Spleen (tissue), 11 donors: ENCODE data around the gene STAT6. TPM values are rescaled to one million over a fixed set of nuclear protein-coding genes. Genes with fewer than 3 reads are reported as not detected.
A peak's percentile ranks its signal among the peaks of the same experiment; 100 is the strongest.

Source experiments
- DNase-seq: peaks from one replicate; pipeline ENCODE4 v3.0.0-alpha.2; 2020
- H3K27ac ChIP-seq, 8 donors: fragments of 200-600 bp; sonication (generic) in 7 of 8; 1 replicate in 4 of 8; 2 replicates in 4 of 8; pipeline versions ENCODE4 v1.5.0 to v1.8.0; 2016 to 2021; ENCODE audit warnings: inconsistent platforms in 4 of 8, mild to moderate bottlenecking in 4 of 8, moderate library complexity in 1 of 8
- H3K27me3 ChIP-seq, 7 donors: fragments of 200-600 bp; sonication (generic) in 6 of 7; replicated peaks in 1 of 7; 1 replicate in 4 of 7; 2 replicates in 3 of 7; pipeline versions ENCODE4 v1.5.0 to v1.8.0; 2016 to 2021; ENCODE audit warnings: inconsistent platforms in 3 of 7, mild to moderate bottlenecking in 1 of 7
- H3K36me3 ChIP-seq, 6 donors: fragments of 200-600 bp; sonication (generic) in 5 of 6; 1 replicate in 4 of 6; 2 replicates in 2 of 6; pipeline versions ENCODE4 v1.5.0 to v1.8.0; 2016 to 2021; ENCODE audit warnings: inconsistent platforms in 2 of 6
- H3K4me1 ChIP-seq, 6 donors: fragments of 200-600 bp; sonication (generic) in 5 of 6; 1 replicate in 3 of 6; 2 replicates in 3 of 6; pipeline versions ENCODE4 v1.5.0 to v1.8.0; 2016 to 2021; ENCODE audit warnings: inconsistent platforms in 3 of 6
- H3K4me3 ChIP-seq, 8 donors: fragments of 200-600 bp; sonication (generic) in 7 of 8; 1 replicate in 4 of 8; 2 replicates in 4 of 8; pipeline versions ENCODE4 v1.5.0 to v1.8.0; 2016 to 2021; ENCODE audit warnings: inconsistent platforms in 4 of 8, mild to moderate bottlenecking in 4 of 8, moderate library complexity in 2 of 8
- H3K9me3 ChIP-seq, 8 donors: fragments of 200-600 bp; sonication (generic) in 7 of 8; 1 replicate in 4 of 8; 2 replicates in 4 of 8; pipeline versions ENCODE4 v1.5.0 to v1.8.0; 2016 to 2021; ENCODE audit warnings: inconsistent platforms in 4 of 8
- POLR2A ChIP-seq, 3 donors: fragments of 450-650 bp; IDR thresholded peaks; one replicate each; pipeline ENCODE4 v1.5.1; 2017; ENCODE audit warnings: antibody characterized with exemption in 3 of 3, mild to moderate bottlenecking in 1 of 3
- POLR2AphosphoS5 ChIP-seq, 3 donors: sonication (generic); formaldehyde crosslinking; IDR thresholded peaks; one replicate each; pipeline ENCODE4 v1.5.1; 2017; ENCODE audit warnings: antibody characterized with exemption in 3 of 3
- WGBS, 5 donors: extraction: QIAGEN DNeasy Blood & Tissue Kit in 3 of 5; methylation state at CpG; one replicate each; pipeline versions ENCODE4 v1.1.5 to v1.1.7; 2013 to 2018; 5-methylcytosine and 5-hydroxymethylcytosine counted together
- intact Hi-C: fragments of 100-400 bp; cut with DNase I; formaldehyde crosslinking; loops from one replicate; pipeline ENCODE4 v1.15.0; 2023; ENCODE audit warnings: low total_unique reads
- polyA plus RNA-seq, 3 donors: library from polyadenylated mRNA; stranded (reverse); fragments of 200-250 nt; gene quantifications; one replicate each; pipeline ENCODE4 v1.2.1, GENCODE V29; 2013
- total RNA-seq, 7 donors: library from RNA; depleted of rRNA in 3 of 7; stranded (reverse); fragments of >200 nt in 3 of 7; fragmentation: NEBNext Ultra II Directional in 4 of 7; extraction: Animal tissue kit (Norgen Biotek cat#: 25700) in 4 of 7; gene quantifications; one replicate each; pipeline versions ENCODE4 v1.1.0 to v1.2.1, GENCODE V29; 2016 to 2021
- TF ChIP-seq, protein P1 (sequence below), 11 experiments: fragments of 200-600 bp in 7 of 11; fragments of 450-650 bp in 4 of 11; sonication (generic) in 4 of 11; IDR thresholded peaks in 8 of 11; conservative IDR thresholded peaks in 3 of 11; 1 replicate in 7 of 11; 2 replicates in 4 of 11; pipeline versions ENCODE4 v1.4.0 to v1.8.0; 2016 to 2021; ENCODE audit warnings: antibody characterized with exemption in 11 of 11, inconsistent platforms in 4 of 11, mild to moderate bottlenecking in 1 of 11
- donor health status: healthy with polysubstance abuse.
- donor health status: DM: no; HTN: no; CAD: no; lungs with moderate emphysema.
- donor health status: DM: no; HTN: no; CAD: no.
- donor health status: Bipolar disorder and iron deficiency.
- donor health status: healthy.
- donor health status: DM: no; HTN: no; CAD: no.
- donor health status: DM: yes; HTN: yes; CAD: no.

The STAT6 gene
- total and polyA plus RNA-seq, 10 donors: 140 to 336 (median 276) TPM

- Histone ChIP-seq H3K27ac (peak overlapping the region in 3 of 8 donors; percentile 76 to 81 (median 76)), H3K36me3 (peaks cover 0 to 59% (median 0%) of the 10 kb centered on the region in 6 donors), H3K4me3 (no peak overlapping the region), H3K9me3 (no peaks in the 10 kb centered on the region), H3K27me3 (peaks cover 0 to 14% (median 0%) of the 10 kb centered on the region in 7 donors), H3K4me1 (peaks cover 9 to 100% (median 63%) of the 10 kb centered on the region in 6 donors)
- TF ChIP-seq, protein P1, sequence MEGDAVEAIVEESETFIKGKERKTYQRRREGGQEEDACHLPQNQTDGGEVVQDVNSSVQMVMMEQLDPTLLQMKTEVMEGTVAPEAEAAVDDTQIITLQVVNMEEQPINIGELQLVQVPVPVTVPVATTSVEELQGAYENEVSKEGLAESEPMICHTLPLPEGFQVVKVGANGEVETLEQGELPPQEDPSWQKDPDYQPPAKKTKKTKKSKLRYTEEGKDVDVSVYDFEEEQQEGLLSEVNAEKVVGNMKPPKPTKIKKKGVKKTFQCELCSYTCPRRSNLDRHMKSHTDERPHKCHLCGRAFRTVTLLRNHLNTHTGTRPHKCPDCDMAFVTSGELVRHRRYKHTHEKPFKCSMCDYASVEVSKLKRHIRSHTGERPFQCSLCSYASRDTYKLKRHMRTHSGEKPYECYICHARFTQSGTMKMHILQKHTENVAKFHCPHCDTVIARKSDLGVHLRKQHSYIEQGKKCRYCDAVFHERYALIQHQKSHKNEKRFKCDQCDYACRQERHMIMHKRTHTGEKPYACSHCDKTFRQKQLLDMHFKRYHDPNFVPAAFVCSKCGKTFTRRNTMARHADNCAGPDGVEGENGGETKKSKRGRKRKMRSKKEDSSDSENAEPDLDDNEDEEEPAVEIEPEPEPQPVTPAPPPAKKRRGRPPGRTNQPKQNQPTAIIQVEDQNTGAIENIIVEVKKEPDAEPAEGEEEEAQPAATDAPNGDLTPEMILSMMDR (IDR thresholded peaks at IDR 0.05 in 8 of 11, conservative IDR thresholded peaks at IDR 0.05 in 3 of 11): no peak
- TF ChIP-seq POLR2A (IDR thresholded peaks at IDR 0.05): no peak
- TF ChIP-seq POLR2AphosphoS5 (IDR thresholded peaks at IDR 0.05): no peak
- intact Hi-C loops: no loop called here
- 70 to 79% (median 76%) methylated on average over 5 of the region's 5 CpGs for WGBS, 5 donors
- DNase-seq: no peak
Observed at GRCh38 chr12:57154804-57155434, 43.8 kb upstream of the STAT6 start.

- Histone ChIP-seq H3K27ac (peak overlapping the region in 3 of 8 donors; percentile 76 to 81 (median 76)), H3K4me1 (peaks cover 18 to 100% (median 70%) of the 10 kb centered on the region in 6 donors), H3K4me3 (no peak overlapping the region), H3K27me3 (peaks cover 0 to 14% (median 0%) of the 10 kb centered on the region in 7 donors), H3K36me3 (peaks cover 0 to 51% (median 0%) of the 10 kb centered on the region in 6 donors), H3K9me3 (no peaks in the 10 kb centered on the region)
- no peak for TF ChIP-seq POLR2A (IDR thresholded peaks at IDR 0.05)
- TF ChIP-seq, protein P1 (IDR thresholded peaks at IDR 0.05 in 8 of 11, conservative IDR thresholded peaks at IDR 0.05 in 3 of 11): no peak
- TF ChIP-seq POLR2AphosphoS5 (IDR thresholded peaks at IDR 0.05): no peak
- intact Hi-C loops: no loop called here
- 84 to 97% (median 89%) methylated on average over 6 of the region's 6 CpGs for WGBS, 5 donors
- no peak for DNase-seq
Observed at GRCh38 chr12:57154076-57154475, 42.9 kb upstream of the STAT6 start.

DNA sequence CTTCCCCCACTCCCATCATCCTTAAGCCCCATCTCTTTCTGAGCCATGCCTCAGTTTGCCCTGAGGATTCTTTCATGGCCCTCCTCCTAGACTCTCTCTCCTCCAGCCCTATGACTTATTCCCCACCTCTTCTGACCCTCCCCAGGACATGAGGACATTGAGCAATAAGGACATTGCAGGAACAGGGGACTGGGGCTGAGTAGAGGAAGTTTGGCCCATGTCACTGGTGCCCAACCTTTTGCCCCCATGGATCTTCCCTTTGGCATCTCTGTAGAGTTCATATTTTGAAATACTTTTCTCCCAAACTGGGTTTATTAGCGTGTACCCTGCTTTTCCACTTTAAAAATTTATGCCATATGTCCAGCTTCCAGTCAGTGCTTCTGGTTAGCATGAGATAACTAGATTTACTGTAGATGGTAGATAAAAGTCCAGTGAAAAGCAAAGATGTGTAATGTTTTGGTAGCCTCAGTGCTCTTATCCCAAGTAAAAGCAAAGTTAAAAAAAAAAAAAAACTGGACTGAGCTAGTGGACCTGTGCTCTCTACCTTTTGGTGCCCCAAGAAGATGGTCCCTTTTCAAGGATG is 42.3 kb upstream of the STAT6 start:
- Histone ChIP-seq H3K4me3 (no peak overlapping the region), H3K9me3 (no peaks in the 10 kb centered on the region), H3K27ac (peak overlapping the region in 4 of 8 donors; percentile 58 to 81 (median 76)), H3K4me1 (peaks cover 19 to 100% (median 70%) of the 10 kb centered on the region in 6 donors), H3K36me3 (peaks cover 0 to 45% (median 0%) of the 10 kb centered on the region in 6 donors), H3K27me3 (peaks cover 0 to 14% (median 0%) of the 10 kb centered on the region in 7 donors)
- 45 to 97% (median 62%) methylated on average over 1 of the region's 1 CpG for WGBS, 5 donors
- intact Hi-C loops: no loop called here
- DNase-seq: no peak
- TF ChIP-seq, protein P1 (IDR thresholded peaks at IDR 0.05 in 8 of 11, conservative IDR thresholded peaks at IDR 0.05 in 3 of 11): no peak
- TF ChIP-seq POLR2A (IDR thresholded peaks at IDR 0.05): no peak
- TF ChIP-seq POLR2AphosphoS5 (IDR thresholded peaks at IDR 0.05): peak in 1 of 3 donors; percentile 57

- intact Hi-C loops: no loop called here
- Histone ChIP-seq H3K9me3 (no peaks in the 10 kb centered on the region), H3K4me1 (peaks cover 25 to 100% (median 70%) of the 10 kb centered on the region in 6 donors), H3K27me3 (peaks cover 0 to 14% (median 0%) of the 10 kb centered on the region in 7 donors), H3K4me3 (no peak overlapping the region), H3K36me3 (peaks cover 0 to 42% (median 0%) of the 10 kb centered on the region in 6 donors), H3K27ac (peak overlapping the region in 6 of 8 donors; percentile 21 to 81 (median 67))
- 60 to 87% (median 72%) methylated on average over 2 to 4 of the region's 4 CpGs for WGBS, 5 donors
- DNase-seq: no peak
- TF ChIP-seq POLR2A (IDR thresholded peaks at IDR 0.05) (no peak), POLR2AphosphoS5 (IDR thresholded peaks at IDR 0.05) (no peak)
- TF ChIP-seq, protein P1 (IDR thresholded peaks at IDR 0.05 in 8 of 11, conservative IDR thresholded peaks at IDR 0.05 in 3 of 11): no peak
Observed at GRCh38 chr12:57152639-57153038, 41.5 kb upstream of the STAT6 start.
